ENCODE results near the gene DNLZ. TPM values are rescaled to one million over a fixed set of nuclear protein-coding genes. Genes with fewer than 3 reads are reported as not detected.

The DNLZ gene
- total RNA-seq, 1 experiment from 2014 or later: 15.0 TPM

DNA sequence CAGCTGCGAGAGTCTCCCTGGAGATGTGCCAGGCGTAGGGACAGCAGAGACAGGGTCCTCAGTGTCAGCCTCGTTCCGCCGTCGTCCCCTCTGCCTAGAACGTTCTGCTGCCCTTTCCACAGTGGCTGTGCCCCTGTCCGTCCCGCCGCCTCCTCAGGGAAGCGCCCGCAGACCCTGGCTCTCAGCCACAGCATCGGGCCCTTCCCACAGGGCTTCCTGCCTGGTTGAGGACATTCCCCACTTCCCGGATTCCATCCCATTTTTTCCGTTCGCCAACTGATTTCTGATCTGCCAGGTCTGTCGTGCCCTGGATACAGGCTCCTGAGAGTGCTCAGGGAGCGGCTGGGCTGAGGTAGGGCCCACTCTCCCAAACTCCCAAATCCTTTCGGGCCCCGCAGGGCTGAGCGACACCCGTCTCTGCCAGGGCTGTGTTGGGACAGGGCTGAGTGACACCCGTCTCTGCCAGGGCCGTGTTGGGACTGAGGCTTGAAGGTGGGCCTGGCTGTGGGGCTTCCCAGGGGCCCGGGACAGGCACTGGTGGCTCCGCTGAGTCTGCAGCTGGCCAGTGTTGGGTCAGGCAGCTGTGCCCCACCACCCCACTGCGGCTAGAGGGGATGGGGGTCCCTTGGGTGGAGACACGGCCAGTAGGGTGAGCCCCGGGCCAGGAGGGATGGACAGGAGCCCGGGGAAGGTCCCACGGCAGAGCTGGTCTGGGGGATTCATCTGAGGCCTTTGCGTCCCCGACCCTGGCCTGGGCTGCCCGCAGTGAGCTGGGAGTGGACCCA is 15.9 kb downstream of the DNLZ start:
- DNase-seq (ENCODE audit: extremely low read depth, low read depth): no peak

DNA sequence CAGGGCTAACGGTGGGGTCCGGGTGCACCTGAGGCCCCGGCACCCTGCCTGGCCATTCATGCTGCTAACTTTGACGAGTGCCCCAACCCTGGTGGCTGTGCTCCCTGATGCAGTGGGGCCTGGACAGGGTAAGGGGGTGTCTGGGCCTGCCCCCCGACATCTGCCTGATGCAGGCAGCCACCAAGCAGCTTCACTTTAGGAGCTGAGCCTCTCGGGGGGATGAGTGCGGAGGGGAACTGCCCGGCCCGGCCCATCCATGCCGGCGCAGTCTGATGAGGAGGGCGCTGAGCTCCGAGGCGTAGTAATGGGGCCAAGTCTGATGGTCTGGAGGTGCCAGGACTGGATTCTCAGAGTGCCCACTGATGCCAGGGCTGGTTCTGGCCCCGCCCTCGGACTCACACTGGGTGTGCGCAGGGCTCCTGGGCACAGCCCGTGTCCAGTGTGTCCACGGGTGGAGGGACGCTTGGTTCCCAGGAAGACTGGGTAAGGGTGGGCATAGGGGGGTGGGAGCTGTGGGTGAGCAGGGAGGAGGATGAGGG is 16.5 kb downstream of the DNLZ start:
- no peak for DNase-seq (ENCODE audit: extremely low read depth, low read depth)

DNA sequence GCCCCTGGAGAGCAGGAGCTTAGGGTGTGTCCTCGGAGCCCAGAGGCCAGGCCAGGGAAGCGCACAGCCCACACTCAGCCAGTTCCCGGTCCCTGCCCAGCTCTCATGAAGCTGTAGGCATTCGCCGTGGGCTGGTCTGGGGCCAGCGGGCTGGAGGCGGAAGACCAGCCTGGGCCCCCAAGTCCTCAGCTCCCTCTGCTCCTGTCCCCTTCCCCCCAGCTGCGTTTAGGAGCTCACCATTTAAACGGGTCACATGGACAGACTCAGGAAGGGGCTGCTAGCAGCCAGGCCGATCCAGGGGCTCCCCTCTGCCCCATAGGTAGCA is 17.4 kb downstream of the DNLZ start:
- DNase-seq (ENCODE audit: extremely low read depth, low read depth): no peak

DNA sequence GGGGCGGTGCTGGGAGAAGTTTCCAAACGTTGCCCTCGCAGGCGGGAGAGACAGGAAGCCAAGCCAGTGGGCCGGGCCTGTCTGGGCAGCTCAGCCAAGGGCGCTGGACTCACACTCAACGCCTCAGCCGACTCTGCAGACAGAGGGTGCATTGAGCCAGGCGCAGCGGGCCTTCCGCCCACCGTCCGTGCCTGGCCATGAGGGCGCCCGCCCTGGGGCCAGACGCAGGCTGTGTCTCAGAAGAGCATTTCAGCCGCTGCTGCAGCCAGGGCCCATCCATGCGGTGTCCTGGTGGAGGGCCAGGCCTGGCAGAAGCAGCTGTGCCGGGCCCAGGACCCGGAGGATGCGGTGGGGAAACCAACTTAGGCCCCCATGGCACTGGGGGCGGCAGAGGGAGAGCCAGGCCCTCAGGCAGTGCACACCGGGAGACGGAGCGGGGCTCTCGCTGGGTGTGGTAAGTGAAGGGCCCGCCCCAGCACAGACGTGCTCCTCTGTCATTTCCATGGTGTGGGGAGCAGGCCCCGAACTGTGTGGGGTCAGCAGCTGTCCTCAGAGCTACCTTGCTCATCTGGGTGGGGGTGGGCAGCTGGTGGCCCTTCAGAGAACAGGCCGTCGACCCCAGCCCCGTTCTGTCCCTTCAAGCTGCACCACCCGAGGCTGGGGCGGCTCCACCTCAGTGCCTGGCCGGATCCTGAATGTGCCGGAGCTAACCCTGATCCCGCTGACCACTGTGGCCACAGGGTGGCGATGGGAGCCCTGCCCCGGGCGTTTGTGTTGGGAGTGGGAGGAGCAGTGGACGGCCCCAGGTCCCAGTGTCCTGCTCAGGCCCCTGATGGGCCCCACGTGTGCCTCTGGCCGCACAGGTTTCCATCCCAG is 18.0 kb downstream of the DNLZ start:
- DNase-seq (ENCODE audit: extremely low read depth, low read depth): peak; percentile 58

DNA sequence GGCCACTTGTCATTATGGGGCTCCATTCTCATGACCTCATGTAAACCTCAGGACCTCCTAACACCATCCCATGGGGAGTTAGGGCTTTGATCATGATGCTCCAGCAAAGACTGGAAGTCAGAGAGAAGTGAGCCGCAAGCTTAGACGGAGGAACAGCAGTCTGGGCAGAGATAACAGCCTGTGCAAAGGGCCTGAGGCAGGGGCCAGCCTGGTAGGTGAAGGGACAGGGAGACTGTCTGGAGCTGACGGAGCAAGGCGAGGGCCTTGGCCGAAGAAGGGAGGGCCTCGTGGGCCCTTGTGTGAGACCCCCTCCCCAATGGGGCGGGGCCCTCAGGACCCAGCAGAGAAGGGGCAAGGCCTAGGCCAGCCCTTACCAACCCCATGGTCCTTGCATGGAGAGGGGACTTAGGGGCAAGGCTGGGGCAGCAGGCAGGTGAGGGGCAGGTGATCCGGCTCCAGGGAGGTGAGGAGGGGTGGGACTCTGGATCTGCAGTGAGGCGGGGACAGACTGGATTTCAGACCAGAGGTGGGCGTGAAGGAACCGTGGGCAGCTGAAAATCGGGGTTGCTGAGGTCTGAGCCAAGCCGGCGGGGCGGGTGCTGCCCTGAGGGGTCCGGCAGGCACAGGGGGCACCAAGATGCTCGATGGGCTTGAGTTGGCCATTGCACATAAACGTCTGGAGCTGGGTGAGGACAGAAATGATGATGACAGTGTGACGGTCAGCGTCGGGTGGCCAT is 18.8 kb downstream of the DNLZ start:
- DNase-seq (ENCODE audit: extremely low read depth, low read depth): no peak

DNA sequence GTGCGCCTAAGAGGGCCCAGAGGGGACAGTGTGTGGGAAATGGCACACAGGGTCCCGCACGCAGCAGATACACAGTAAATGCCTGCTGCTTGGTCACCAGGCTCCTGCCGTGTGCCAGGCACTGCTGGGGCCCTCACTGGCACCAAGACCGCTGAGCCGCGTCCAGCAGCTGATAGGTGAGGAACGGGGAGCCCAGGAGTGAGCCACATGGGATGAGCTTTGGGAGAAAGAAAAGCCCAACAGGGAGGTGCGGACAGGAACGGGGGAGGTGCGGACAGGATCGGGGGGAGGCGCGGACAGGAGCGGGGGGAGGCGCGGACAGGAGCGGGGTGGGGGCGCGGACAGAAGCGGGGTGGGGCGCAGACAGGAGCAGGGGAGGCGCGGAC is 19.7 kb downstream of the DNLZ start:
- no peak for DNase-seq (ENCODE audit: extremely low read depth, low read depth)

DNA sequence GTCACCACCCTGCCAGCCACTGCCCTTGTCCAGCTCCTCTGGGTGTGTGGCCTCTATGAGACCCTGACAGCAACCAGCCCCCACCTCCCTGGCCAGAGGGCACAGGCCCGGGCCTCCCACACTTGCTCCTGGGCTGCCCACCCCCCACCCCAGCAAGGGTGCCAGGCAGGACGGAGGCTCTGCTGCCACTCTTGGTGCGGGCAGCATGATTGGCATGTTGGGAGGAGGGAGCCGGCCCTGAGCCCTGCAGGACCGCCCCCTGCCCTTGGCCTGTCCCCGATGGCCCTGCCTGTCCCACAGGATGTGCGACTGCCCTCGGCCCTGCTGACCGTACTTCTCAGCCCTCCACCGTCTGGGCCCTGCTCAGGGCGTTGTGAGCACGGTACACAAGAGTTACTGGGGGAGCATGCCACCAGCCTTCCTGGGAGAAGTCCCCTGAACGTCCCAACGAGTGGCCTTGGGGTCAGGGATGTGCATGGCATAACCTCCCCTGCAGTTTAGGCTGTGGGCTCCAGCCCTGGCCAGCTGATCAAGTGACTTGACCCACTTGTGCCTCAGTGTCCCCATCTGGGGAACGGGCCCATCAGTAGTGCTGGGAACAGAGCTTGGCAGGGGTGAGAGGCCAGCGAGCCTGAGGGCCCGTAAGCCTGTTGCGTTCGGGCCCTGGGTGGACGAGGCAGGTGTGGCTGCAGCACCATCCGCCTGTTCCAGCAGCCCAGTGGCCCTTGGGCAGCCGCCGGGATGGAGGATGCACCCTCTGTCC is 20.2 kb downstream of the DNLZ start:
- no peak for DNase-seq (ENCODE audit: extremely low read depth, low read depth)

DNA sequence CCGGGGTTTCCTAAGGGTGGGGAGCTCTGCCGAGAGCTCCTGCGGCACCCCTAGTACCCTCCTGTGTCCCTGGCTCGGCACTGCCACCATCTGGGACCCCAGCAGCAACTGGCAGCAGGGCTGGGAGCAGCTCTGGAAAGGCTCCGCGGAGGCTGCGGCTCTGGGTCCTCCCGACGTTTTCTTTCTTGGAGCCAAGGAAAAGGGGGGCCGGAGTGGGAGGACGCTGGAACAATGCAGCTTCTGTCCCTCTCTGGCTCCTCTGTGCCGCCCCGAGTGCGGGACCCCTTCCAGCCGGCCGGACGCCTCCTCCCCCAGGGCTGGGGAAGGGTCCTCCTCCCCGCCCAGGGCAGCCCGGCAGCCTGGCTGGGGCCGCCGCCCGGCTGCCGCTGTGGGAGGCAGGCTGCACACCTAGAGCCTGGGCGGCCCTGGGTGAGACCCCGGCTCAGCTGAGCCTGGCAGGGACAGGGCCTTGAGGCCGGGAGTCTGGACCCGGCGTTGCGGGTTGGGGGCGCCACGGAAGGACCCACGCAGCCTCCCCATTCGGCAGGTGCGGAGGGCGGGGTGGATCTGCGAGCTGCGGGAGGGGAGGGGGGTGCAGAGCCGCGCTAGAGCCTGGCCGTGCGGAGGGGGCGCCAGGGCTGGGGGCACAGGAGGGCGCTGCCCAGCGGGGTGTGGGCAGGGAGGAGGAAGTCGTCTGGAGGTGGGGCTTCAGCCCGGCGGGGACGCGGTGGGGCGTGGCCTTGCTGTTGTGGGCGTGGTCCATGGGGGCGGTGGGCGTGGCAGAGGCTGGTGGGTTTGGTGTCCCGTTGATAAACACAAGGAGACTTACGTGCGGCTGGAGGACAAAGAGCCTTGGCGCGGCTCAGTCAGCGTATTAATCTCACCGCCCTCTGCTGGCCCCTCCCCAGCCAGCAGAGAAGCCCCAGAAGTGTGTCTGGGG is 21.1 kb downstream of the DNLZ start:
- peak; percentile 26 for DNase-seq (ENCODE audit: extremely low read depth, low read depth)

DNA sequence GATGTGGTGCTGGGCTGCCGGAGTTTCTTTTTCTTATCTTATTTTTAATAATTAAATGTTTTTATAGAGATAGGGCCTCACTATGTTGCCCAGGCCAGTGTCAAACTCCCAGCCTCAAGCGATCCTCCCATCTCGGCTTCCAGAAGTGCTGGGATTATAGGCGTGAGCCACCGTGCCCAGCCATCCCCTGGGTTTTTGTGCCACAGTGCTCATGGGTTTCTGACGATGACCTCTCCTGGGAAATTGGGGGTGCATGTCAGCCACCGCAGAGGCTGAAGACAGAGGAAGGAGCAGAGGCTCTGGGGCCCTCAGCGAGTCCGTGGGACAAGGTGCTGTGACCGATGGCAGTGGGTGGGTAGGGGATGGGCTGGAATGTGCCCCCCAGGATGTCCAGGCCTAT is 21.8 kb downstream of the DNLZ start:
- no peak for DNase-seq (ENCODE audit: extremely low read depth, low read depth)

DNA sequence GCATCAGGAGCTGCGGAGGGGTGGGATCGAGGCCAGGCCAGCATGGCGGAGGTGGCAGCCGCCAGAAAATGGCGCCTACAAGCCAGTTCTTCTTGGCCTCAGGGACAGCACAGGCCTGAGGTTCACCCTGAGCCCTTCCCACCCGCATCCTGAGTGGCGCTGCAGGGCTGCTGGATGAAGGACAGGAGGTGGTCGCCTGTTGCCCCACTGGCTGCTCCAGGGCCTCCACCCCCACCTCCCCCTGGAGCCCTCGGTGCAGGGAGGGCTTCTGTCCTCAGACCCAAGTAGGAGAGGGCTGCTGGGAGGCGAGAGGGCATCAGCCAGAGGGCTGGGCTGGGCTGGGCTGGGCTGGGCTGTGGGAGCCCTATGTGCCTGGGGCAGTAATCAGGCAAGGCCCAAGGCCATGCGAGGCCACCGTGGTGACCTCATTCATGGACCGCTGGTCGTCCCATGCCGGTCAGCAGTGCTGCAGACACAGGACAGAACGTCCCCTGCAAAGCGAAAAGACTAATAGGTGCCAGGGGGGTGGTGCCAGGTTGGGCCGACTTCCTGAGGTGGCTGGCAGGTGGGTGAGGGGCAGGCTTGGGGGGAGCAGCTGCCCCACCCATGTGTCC is 22.4 kb downstream of the DNLZ start:
- DNase-seq (ENCODE audit: extremely low read depth, low read depth): no peak

DNA sequence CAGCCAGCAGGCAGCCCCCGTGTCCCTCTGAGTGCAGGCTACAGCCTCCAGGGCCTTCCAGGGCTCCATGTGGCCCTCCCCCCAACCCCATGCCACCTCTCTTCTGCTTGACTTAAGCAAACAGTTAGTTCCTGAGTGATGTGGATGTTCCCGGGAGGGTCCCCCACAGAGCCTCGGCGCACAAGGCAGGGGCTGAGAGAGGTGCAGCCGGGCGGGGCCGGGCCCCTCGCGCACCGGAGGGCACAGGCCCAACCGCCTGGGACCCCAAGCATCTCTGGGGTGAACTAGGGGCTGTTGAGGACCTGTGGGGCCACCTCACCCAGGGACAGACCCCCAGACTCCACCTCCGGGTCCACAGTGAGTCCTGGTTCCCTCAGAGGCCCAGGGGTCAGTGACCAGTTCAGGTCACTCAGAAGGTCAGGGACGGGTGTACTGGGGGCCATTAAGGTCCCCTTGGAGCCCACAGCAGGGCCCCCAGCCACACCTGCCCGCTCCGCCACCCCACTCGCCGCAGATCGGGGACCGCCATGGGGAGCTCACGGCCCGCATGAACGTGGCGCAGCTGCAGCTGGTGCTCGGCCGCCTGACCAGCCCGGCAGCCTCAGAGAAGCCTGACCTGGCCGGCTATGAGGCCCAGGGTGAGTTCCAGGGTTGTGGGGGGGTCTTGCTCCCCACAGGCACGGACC is 23.0 kb downstream of the DNLZ start:
- DNase-seq (ENCODE audit: extremely low read depth, low read depth): no peak

DNA sequence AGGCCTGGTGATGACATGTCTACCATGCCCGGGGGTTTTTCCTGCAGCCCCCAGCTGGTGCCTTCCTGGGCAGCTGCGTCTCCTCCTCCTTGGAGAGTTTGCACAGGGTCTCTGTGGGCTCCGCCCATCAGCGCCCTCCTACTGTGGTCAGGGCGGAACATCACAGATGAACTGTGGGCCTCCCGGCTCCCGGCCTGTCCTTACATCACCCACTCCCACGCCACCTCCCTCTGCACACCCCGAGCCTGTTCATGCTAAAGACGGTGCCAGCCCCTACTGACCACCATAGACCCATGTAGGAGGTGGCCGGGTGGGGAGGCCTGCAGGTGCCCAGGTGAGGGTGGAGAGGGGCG is 23.6 kb downstream of the DNLZ start:
- DNase-seq (ENCODE audit: extremely low read depth, low read depth): no peak

DNA sequence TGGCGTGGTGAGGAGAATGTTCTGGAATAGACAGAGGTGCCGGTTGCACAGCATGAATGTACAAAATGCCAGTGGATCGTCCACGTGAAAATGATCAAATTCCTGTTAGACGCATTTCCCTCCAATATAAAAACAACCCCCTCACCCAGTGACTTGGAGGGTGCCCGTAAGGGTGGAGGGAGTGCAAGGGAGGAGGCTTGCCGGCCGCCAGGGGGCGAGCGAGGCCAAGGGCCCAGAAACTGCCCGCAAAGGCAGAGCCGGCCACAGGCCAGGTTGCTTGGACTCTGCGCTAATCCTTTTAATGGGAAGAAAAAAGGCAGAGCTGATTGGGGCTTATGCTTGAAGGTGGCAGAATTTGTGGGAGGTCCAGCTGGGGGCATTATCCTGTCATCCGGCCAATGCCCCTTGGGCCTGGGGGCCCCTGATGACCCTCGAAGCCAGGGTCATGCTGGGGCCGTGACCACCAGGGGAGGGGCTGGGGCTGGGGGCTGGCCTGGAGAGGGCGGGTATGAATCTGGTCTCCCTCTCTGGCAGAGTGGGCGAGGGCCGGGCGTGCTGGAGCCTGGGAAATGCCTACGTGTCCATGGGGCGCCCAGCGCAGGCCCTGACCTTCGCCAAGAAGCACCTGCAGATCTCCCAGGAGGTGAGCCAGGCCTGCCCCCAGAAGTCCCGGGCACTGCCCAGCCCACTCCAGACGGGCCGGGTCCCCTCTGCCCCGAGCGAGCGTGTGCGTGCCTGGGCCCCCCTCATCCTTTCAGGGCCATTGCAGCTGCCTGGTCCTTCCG is 24.2 kb downstream of the DNLZ start:
- peak; percentile 52 for DNase-seq (ENCODE audit: extremely low read depth, low read depth)

DNA sequence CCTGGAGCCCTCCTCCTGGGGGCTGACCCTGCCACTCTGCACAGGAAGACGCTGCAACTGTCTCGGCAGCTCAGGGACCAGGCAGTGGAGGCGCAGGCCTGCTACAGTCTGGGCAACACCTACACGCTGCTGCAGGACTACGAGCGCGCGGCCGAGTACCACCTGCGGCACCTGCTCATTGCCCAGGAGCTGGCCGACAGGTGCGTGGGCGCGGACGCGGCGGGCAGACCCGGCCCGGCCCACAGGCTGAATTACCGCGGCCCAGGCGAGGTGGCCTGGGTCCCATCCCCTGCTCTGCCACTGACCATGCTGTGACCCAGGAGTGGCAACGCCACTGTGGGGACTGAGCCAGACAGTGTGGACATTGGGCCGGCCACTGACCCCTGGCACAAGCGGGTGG is 25.0 kb downstream of the DNLZ start:
- no peak for DNase-seq (ENCODE audit: extremely low read depth, low read depth)

DNA sequence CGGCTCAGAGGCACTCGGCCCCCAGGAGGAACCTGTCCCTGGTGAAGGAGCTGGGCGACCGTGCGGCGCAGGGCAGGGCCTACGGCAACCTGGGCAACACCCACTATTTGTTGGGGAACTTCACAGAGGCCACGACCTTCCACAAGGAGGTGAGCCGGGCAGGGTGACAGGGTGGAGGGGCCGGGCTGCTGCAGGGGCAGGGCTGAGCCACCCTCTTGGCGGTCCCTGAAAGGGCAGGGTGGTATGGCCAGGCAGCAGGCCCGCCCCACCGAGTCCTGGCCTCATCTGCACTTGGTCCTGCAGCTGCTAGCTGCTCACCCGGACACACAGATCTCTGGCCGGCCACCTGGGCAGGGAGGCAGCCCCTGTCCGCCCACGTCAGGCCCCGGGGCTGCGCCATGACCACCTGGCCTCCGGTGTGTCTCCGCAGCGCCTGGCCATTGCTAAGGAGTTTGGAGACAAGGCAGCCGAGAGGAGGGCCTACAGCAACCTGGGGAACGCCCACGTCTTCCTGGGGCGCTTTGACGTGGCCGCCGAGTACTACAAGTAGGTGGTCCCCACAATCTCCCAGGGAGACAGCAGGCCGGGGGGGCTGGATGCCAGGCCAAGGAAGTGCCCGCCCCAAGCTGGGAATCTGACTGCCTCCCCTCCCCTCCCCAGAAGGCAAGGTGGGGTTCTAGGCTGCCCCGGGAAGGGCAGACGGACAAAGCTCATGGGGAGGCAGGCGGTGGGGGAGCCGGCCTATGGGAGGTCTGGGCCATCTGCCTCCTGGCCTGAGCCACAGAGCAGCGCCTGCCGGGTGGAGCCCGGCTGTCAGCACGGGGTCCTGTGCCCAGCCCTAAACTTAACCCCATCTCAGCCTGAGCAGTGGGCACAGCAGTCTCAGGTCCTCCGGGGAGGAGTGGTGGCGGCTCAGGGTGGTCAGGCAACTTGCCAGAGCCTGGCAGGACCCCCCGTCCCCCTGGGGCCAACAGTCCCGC is 25.8 kb downstream of the DNLZ start:
- no peak for DNase-seq (ENCODE audit: extremely low read depth, low read depth)

DNA sequence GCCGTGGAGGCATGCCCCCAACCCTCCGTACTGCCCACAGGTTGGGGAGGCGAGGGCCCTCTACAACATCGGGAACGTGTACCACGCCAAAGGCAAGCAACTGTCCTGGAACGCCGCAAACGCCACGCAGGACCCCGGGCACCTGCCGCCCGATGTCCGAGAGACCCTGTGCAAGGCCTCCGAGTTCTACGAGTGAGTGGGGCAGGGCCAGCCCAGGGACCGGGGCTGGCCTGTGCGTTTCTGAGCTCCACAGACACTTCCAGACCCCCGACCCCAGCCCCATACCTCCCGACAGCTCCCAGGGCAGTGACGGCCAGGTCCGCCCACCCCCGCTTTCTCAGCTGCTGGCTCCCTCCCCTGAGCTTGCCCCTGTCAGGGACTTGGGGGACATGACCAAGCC is 26.7 kb downstream of the DNLZ start:
- no peak for DNase-seq (ENCODE audit: extremely low read depth, low read depth)
